Measurements from ENCODE around the gene IMPA2. TPM values are rescaled to one million over a fixed set of nuclear protein-coding genes. Genes with fewer than 3 reads are reported as not detected.

Gene IMPA2
- total and polyA plus RNA-seq, 2 experiments from 2014 or later = 75.6 to 130 TPM

- Histone ChIP-seq H3K9me3 (ENCODE audit: low read depth) (no peaks in the 10 kb centered on the region), H3K27ac (peak overlapping the region; percentile 95), H3K27me3 (no peaks in the 10 kb centered on the region), H3K4me3 (no peak overlapping the region), H3K4me2 (peak overlapping the region; percentile 65), H4K20me1 (ENCODE audit: insufficient read depth, poor library complexity, severe bottlenecking) (no peaks in the 10 kb centered on the region), H3K79me2 (peaks cover 70% of the 10 kb centered on the region), H2AFZ (no peak overlapping the region), H3K36me3 (replicated peaks; ENCODE audit: insufficient read depth, low read depth) (no peaks in the 10 kb centered on the region), H3K4me1 (ENCODE audit: insufficient read depth) (peaks cover 29% of the 10 kb centered on the region), H3K9me2 (replicated peaks; ENCODE audit: insufficient read depth) (no peaks in the 10 kb centered on the region)
- TF ChIP-seq CTCF (IDR thresholded peaks at IDR 0.05; ENCODE audit: poor library complexity) = no peak
- no peak for TF ChIP-seq EZH2phosphoT487 (IDR thresholded peaks at IDR 0.05; ENCODE audit: low read depth, severe bottlenecking, unreplicated experiment)
- TF ChIP-seq EZH2 (IDR thresholded peaks at IDR 0.05; ENCODE audit: borderline replicate concordance) = no peak
- DNase-seq (ENCODE audit: low spot score) = peak; percentile 82
- 42% methylated on average over 4 of the region's 4 CpGs for WGBS (ENCODE audit: low lambda C conversion rate, missing lambda C conversion rate)
Measured at GRCh38 chr18:11994336-11994702, 13.0 kb downstream of the IMPA2 start.

GRCh38 chr18:11994703-11995444 lies 13.6 kb downstream of the IMPA2 start:
- Histone ChIP-seq H3K9me2 (replicated peaks; ENCODE audit: insufficient read depth) (no peaks in the 10 kb centered on the region), H3K4me2 (peak overlapping the region; percentile 65), H3K4me3 (no peak overlapping the region), H3K27me3 (no peaks in the 10 kb centered on the region), H4K20me1 (ENCODE audit: insufficient read depth, poor library complexity, severe bottlenecking) (no peaks in the 10 kb centered on the region), H3K36me3 (replicated peaks; ENCODE audit: insufficient read depth, low read depth) (no peaks in the 10 kb centered on the region), H2AFZ (no peak overlapping the region), H3K79me2 (peaks cover 65% of the 10 kb centered on the region), H3K27ac (peak overlapping the region; percentile 95), H3K9me3 (ENCODE audit: low read depth) (no peaks in the 10 kb centered on the region), H3K4me1 (ENCODE audit: insufficient read depth) (peaks cover 28% of the 10 kb centered on the region)
- 31% methylated on average over 9 of the region's 11 CpGs for WGBS (ENCODE audit: low lambda C conversion rate, missing lambda C conversion rate)
- TF ChIP-seq EZH2 (IDR thresholded peaks at IDR 0.05; ENCODE audit: borderline replicate concordance) = no peak
- no peak for TF ChIP-seq CTCF (IDR thresholded peaks at IDR 0.05; ENCODE audit: poor library complexity)
- TF ChIP-seq EZH2phosphoT487 (IDR thresholded peaks at IDR 0.05; ENCODE audit: low read depth, severe bottlenecking, unreplicated experiment) = no peak
- DNase-seq (ENCODE audit: low spot score) = peak; percentile 82

GRCh38 chr18:11995445-11996189 lies 14.3 kb downstream of the IMPA2 start:
- H3K27ac ChIP-seq = peak overlapping the region; percentile 95
- no peaks in the 10 kb centered on the region for H3K9me2 ChIP-seq (replicated peaks; ENCODE audit: insufficient read depth)
- H3K36me3 ChIP-seq (replicated peaks; ENCODE audit: insufficient read depth, low read depth) = no peaks in the 10 kb centered on the region
- DNase-seq (ENCODE audit: low spot score) = peak; percentile 85
- peak overlapping the region; percentile 65 for H3K4me2 ChIP-seq
- peaks cover 29% of the 10 kb centered on the region for H3K4me1 ChIP-seq (ENCODE audit: insufficient read depth)
- TF ChIP-seq CTCF (IDR thresholded peaks at IDR 0.05; ENCODE audit: poor library complexity) = peak; percentile 83
- no peak for TF ChIP-seq EZH2phosphoT487 (IDR thresholded peaks at IDR 0.05; ENCODE audit: low read depth, severe bottlenecking, unreplicated experiment)
- peak overlapping the region; percentile 12 for H2AFZ ChIP-seq
- peaks cover 58% of the 10 kb centered on the region for H3K79me2 ChIP-seq
- H3K27me3 ChIP-seq = no peaks in the 10 kb centered on the region
- H4K20me1 ChIP-seq (ENCODE audit: insufficient read depth, poor library complexity, severe bottlenecking) = no peaks in the 10 kb centered on the region
- H3K4me3 ChIP-seq = no peak overlapping the region
- 25% methylated on average over 9 of the region's 9 CpGs for WGBS (ENCODE audit: low lambda C conversion rate, missing lambda C conversion rate)
- H3K9me3 ChIP-seq (ENCODE audit: low read depth) = no peaks in the 10 kb centered on the region

Data from hepatocyte (in vitro differentiated cells).